Central memory CD8-positive, alpha-beta T cell (primary cell): Measurements from ENCODE around the gene ZNF112.

ENCODE experiments used
- ATAC-seq: fragments of 150-1000 bp; cut with Tn5 transposase; replicated peaks from 2 replicates; pipeline ENCODE4 v1.10.0; 2022; ENCODE audit warnings: mild to moderate bottlenecking, moderate FRiP score, moderate number of reproducible peaks; ENCODE audit not compliant: poor library complexity, severe bottlenecking; ENCODE audit errors: extremely low read depth
- DNase-seq, 2 donors: peaks; one replicate each; pipeline ENCODE4 v3.0.0; 2021; ENCODE audit warnings: low spot score in 2 of 2
- H3K27ac Mint-ChIP-seq: one replicate; pipeline ENCODE4 v1.8.0; 2022; ENCODE audit warnings: low read depth, mild to moderate bottlenecking, moderate library complexity, mixed read lengths
- H3K27me3 Mint-ChIP-seq: one replicate; pipeline ENCODE4 v1.8.0; 2022; ENCODE audit warnings: mixed read lengths
- H3K36me3 Mint-ChIP-seq: one replicate; pipeline ENCODE4 v1.8.0; 2022; ENCODE audit warnings: mild to moderate bottlenecking, moderate library complexity, mixed read lengths; ENCODE audit not compliant: insufficient read depth
- H3K4me1 Mint-ChIP-seq: one replicate; pipeline ENCODE4 v1.8.0; 2022; ENCODE audit warnings: mixed read lengths
- H3K4me3 Mint-ChIP-seq: one replicate; pipeline ENCODE4 v1.8.0; 2022; ENCODE audit warnings: mild to moderate bottlenecking, moderate library complexity, mixed read lengths
- H3K9me3 Mint-ChIP-seq: one replicate; pipeline ENCODE4 v1.8.0; 2022; ENCODE audit warnings: mixed read lengths

ZNF112 gene

DNA sequence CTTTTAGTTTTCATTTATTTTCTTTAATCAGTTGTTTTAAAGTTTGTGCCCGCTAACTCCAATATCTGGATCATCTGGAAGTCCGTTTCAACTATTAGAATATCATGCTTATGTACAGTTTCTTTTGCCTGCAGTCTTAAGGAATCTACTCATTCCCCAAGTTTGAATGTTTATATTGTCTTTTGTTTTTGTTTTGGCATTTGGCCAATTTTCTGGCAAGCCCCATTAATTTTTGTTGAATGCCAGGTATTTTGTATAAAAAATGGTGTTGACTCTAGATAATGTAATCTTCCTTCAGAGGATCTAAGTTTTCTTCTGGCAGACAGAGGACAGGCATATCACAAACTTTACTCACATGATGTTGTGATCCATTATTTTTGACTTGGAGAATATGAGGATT is 40.6 kb downstream of the ZNF112 start:
- Mint-ChIP-seq H3K9me3 (peaks cover 21% of the 10 kb centered on the region), H3K27me3 (peaks cover 42% of the 10 kb centered on the region), H3K4me3 (no peak overlapping the region), H3K36me3 (no peaks in the 10 kb centered on the region), H3K27ac (no peak overlapping the region), H3K4me1 (no peaks in the 10 kb centered on the region)
- no peak for ATAC-seq
- no peak for DNase-seq

DNA sequence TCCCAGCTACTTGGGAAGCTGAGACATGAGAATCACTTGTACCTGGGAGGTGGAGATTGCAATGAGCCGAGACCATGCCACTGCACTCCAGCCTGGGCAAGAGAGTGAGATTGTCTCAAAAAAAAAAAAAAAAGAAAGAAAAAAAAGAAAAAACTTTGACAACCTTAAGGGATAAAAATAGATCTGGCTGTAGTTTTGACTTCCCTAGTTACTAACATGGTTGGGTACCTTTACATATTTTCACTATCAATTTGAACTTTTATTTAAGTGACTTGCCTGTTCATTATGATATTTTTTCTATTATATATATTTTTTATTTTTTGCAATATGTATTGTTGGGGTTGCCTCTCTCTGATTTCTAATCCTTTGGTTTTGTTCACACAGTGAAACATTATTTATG is 43.2 kb downstream of the ZNF112 start:
- no peaks in the 10 kb centered on the region for H3K36me3 Mint-ChIP-seq
- DNase-seq = no peak
- H3K27me3 Mint-ChIP-seq = peaks cover 37% of the 10 kb centered on the region
- no peak overlapping the region for H3K27ac Mint-ChIP-seq
- no peak for ATAC-seq
- H3K4me1 Mint-ChIP-seq = no peaks in the 10 kb centered on the region
- no peak overlapping the region for H3K4me3 Mint-ChIP-seq
- peaks cover 15% of the 10 kb centered on the region for H3K9me3 Mint-ChIP-seq

DNA sequence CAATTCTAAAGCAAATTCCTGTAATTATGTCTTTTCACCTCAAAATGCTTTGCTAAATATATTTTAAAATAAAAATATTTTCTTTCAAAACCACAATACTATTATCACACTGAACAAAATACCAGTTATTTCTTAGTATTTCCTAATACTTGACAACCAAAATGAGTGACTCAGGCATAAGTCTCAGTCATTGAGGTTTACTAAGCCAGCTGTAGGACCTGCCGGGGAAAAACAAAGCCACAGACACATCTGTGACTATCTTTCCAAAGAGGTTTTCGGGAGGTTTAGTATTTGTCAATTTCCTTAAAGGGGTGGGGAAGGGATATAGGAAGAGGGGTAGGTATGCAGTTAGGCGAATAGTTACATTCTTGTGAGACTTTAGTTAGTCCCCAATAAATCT is 48.5 kb downstream of the ZNF112 start:
- Mint-ChIP-seq H3K36me3 (peaks cover 2% of the 10 kb centered on the region), H3K4me1 (peaks cover 11% of the 10 kb centered on the region), H3K9me3 (peaks cover 8% of the 10 kb centered on the region), H3K27ac (no peak overlapping the region), H3K4me3 (no peak overlapping the region), H3K27me3 (peaks cover 19% of the 10 kb centered on the region)
- ATAC-seq (no peak), DNase-seq (no peak)

DNA sequence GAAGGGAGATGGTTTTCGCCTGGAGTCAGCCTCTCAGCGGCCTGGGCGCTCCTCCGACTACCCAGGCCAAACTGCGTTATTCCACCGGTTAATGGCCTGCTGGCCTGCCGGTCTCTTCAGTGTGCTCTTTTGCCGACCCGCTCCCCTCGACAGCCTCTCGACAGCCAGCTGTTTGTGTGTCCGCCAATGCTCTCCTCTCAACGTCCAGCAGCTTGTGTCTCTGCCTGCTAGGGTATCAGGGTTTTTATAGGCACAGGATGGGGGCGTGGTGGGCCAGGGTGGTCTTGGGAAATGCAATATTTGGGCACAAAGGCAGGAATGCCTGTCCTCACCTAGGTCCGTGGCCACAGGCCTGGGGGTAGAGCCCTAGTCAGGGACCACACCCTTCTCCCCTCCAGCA is 50.2 kb downstream of the ZNF112 start:
- Mint-ChIP-seq H3K27ac (no peak overlapping the region), H3K27me3 (peaks cover 13% of the 10 kb centered on the region), H3K4me3 (no peak overlapping the region), H3K36me3 (peaks cover 6% of the 10 kb centered on the region), H3K4me1 (peaks cover 11% of the 10 kb centered on the region), H3K9me3 (peaks cover 8% of the 10 kb centered on the region)
- ATAC-seq (no peak), DNase-seq (no peak)

DNA sequence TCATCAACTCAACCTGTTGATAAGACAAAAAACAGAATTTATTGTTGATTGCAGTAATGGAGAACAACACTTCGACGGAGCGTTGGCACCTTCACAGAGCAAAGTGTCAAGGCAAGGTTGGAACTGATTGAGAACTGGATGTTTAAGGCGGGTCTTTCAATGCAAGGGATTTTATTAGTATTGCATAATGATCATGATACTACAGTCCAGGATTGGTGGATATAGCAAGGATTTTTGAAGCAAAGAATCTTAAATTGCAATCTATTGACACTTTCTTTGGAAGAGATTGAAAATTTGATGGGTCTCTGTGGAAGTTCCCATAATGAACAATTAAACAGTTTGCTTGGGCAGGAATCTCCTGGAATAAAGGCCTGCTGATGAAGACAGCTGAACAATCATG is 51.0 kb downstream of the ZNF112 start:
- peak overlapping the region; percentile 84 for H3K4me3 Mint-ChIP-seq
- H3K4me1 Mint-ChIP-seq = peaks cover 11% of the 10 kb centered on the region

DNA sequence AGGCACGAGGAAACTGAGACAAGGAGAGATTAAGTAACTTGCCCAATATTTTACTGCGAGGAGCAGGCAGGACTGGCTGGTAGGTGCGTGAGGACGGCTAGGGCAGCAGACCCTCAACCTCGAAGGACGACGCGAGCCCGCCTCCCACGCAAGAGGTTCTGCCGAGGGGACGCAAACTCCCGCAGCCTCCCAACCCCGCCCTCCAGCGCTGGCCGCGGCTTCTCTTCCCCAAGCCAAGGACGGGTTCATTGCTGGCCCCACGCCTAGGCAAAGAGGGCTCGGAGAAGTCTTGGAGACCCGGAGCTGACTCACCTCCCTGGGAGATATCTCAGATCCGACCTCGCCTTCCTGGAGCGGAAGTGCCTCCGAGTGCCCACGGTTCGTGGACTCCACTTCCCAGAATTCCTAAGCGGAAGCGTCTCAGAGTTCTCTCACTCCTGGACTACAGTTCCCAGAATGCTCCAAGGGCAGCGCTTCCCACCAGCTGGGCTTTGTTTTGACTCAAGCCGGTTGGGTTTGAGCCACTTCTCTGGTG is 51.8 kb downstream of the ZNF112 start, which contains the start of gene ZNF235:
ZNF235 (minus strand) TSS at position 367 of the 535 bp plus-strand sequence. CDS start 1,621 bp downstream, outside the sequence.
- Mint-ChIP-seq H3K27ac (peak within 1 kb of the TSS; percentile 80), H3K4me3 (peak within 1 kb of the TSS; percentile 84), H3K9me3 (peaks cover 8% of the 10 kb centered on the region), H3K4me1 (peaks cover 11% of the 10 kb centered on the region), H3K27me3 (peaks cover 13% of the 10 kb centered on the region), H3K36me3 (peaks cover 15% of the 10 kb centered on the region)
- peak; percentile 86 for ATAC-seq
- peak; percentile 17 to 27 for DNase-seq

More for the DNA sequence above, 51.0 kb downstream of the ZNF112 start:
- DNase-seq = no peak
- peaks cover 13% of the 10 kb centered on the region for H3K27me3 Mint-ChIP-seq
- H3K9me3 Mint-ChIP-seq = peaks cover 8% of the 10 kb centered on the region
- H3K36me3 Mint-ChIP-seq = peaks cover 12% of the 10 kb centered on the region
- H3K27ac Mint-ChIP-seq = no peak overlapping the region
- ATAC-seq = no peak

DNA sequence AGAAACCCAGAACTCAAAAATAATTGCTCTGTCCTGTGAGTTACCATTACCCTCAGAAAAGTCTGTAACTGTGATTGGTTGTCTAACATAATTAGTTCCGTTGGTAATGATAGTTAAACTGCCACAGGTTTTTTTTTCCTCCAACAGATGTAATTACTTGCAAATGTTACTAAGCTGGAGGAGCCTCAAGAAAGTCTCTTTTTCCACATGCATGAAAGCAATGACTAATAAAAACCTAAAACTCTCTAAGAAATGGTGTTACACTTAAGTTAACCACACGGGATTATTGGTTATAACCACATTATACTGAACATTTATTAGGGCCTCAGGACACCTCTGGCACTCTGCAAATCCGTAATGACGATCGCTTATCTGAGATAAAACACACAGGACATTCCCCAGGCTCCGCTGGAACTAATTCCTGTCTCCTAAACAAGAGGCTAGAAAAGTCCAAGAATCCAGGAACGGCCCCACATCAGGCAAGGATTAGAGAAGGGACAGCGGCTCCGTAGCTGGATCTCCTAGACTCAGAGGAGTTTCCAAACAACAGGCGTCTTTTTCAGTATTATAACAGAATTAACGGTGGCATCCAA is 52.4 kb downstream of the ZNF112 start:
- no peak for DNase-seq
- Mint-ChIP-seq H3K27ac (peak overlapping the region; percentile 80), H3K4me1 (peaks cover 11% of the 10 kb centered on the region), H3K27me3 (peaks cover 13% of the 10 kb centered on the region), H3K4me3 (peak overlapping the region; percentile 84), H3K36me3 (peaks cover 18% of the 10 kb centered on the region), H3K9me3 (peaks cover 8% of the 10 kb centered on the region)
- ATAC-seq = no peak

DNA sequence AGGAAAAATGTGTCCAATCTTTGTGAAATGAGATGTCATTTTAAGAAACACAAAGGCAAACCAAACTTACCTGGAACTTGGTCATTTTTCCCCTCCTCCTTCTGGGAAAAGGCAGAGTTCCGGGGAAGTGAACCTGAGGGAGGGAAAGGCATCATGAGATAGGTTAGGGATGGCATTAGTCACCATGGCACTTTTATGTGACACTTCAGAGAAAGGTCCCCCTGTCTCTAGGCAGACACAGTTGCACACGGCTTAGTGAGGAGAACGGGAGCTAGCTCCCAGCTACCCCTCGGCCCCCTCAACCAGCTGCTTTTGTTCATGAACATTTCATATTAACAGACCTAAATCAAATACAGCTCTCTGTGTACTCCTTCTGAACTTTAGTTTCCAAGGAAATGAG is 53.2 kb downstream of the ZNF112 start:
- Mint-ChIP-seq H3K4me3 (peak overlapping the region; percentile 84), H3K27me3 (peaks cover 6% of the 10 kb centered on the region), H3K9me3 (peaks cover 4% of the 10 kb centered on the region), H3K36me3 (peaks cover 25% of the 10 kb centered on the region), H3K27ac (no peak overlapping the region), H3K4me1 (peaks cover 11% of the 10 kb centered on the region)
- DNase-seq = no peak
- no peak for ATAC-seq

DNA sequence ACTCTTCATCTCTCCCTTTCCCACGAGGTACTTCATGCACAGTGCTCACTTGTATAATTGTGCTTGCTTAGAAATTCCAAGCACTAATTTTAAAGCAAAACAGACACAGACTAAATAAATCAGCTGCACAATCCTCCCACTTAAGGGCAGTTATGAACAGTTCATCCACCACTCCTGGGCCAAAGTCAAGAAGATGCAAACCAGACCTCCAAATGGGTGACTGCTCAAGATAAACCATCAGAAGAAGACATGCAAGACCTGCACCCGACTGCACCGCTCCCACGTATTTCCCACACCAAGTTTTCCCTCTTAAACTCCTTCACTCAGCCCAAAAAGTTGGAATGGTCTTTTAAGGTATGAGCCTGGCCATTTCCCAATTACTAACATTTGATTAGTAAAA is 71.5 kb downstream of the ZNF112 start:
- ATAC-seq (no peak), DNase-seq (no peak)
- no peak overlapping the region for H3K27ac Mint-ChIP-seq
- H3K36me3 Mint-ChIP-seq = peaks cover 16% of the 10 kb centered on the region
- H3K27me3 Mint-ChIP-seq = no peaks in the 10 kb centered on the region
- peaks cover 36% of the 10 kb centered on the region for H3K9me3 Mint-ChIP-seq
- no peak overlapping the region for H3K4me3 Mint-ChIP-seq
- H3K4me1 Mint-ChIP-seq = no peaks in the 10 kb centered on the region

DNA sequence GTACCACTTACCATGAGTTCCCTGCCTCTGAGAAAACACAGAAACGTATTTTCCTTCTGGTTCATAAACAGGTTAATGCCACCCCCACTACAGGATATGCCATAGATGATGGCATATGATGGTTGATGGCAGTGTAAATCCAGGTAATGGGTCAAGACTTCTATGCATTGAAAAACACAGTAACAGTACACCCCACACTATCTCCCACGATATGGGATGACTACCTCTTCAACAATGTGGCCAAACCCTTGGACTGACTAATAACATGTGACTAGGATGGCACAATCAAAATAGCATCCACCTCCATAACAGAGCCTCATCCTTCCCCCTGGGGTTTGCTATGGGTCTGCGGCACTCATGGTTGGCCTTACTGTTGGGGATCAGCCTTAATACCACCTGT is 73.6 kb downstream of the ZNF112 start:
- no peak for DNase-seq
- Mint-ChIP-seq H3K4me3 (no peak overlapping the region), H3K27ac (no peak overlapping the region), H3K27me3 (no peaks in the 10 kb centered on the region), H3K9me3 (peaks cover 44% of the 10 kb centered on the region), H3K4me1 (no peaks in the 10 kb centered on the region), H3K36me3 (peaks cover 3% of the 10 kb centered on the region)
- no peak for ATAC-seq

DNA sequence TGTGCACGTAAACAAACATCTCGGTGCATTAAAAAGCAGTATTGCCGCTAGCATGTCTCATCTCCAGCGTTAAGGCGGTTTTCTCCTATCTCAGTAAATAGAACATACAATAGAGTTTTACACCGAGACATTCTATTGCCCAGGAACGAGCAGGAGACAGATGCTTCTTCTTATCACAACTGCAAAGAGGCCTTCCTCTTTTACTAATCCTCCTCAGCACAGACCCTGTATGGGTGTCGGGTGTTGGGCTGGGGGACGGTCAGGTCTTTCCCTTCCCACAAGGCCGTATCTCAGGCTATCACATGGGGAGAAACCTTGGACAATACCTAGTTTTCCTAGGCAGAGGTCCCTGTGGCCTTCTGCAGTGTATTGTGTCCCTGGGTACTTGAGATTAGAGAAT is 75.6 kb downstream of the ZNF112 start:
- Mint-ChIP-seq H3K36me3 (peaks cover 3% of the 10 kb centered on the region), H3K4me1 (no peaks in the 10 kb centered on the region), H3K4me3 (no peak overlapping the region), H3K9me3 (peaks cover 52% of the 10 kb centered on the region), H3K27ac (no peak overlapping the region), H3K27me3 (no peaks in the 10 kb centered on the region)
- DNase-seq = no peak
- no peak for ATAC-seq

DNA sequence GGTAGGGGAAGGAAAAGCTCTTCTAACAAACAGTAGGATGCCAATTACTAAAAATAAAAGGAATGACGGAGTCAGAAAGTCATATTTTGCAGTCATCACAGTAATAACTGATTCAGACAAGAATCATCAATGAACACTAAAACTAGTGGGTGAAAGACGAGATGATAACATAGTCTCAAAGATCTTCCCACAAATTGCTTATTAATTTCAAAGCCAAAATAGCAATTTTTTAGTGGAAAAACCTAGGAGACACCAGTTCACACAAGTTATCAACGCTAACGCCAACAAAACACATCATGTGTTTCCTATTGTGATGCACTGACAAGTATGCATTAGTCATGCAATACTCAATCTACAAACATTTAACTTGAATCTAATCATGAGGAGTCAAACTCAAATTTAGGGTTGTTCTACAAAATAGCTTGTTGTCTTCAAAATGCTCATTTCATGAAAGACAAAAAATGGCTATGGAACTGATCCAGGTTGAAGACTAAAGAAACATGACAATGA is 78.2 kb downstream of the ZNF112 start:
- Mint-ChIP-seq H3K27me3 (no peaks in the 10 kb centered on the region), H3K36me3 (peaks cover 3% of the 10 kb centered on the region), H3K9me3 (peaks cover 54% of the 10 kb centered on the region), H3K4me1 (no peaks in the 10 kb centered on the region), H3K27ac (no peak overlapping the region), H3K4me3 (no peak overlapping the region)
- no peak for ATAC-seq
- no peak for DNase-seq

DNA sequence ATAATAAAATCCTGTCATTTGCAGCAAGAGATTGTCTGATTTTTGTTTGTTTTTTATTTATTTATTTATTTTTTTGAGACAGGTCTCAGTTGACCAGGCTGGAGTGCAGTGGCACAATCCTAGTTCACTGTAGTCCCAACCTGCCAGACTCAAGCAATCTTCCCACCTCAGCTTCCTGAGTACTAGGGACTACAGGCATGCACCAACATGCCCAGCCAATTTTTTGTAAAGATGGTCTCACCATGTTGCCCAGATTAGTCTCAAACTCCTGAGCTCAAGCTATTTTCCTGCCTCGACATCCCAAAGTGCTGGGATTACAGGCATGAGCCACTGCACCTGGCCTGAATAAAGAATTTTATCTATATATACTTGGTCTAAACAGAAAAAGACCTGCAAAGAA is 79.1 kb downstream of the ZNF112 start:
- Mint-ChIP-seq H3K4me1 (no peaks in the 10 kb centered on the region), H3K27me3 (no peaks in the 10 kb centered on the region), H3K9me3 (peaks cover 55% of the 10 kb centered on the region), H3K4me3 (no peak overlapping the region), H3K27ac (no peak overlapping the region), H3K36me3 (peaks cover 3% of the 10 kb centered on the region)
- ATAC-seq = no peak
- DNase-seq = no peak
